Right cardiac atrium (tissue), 5 donors: ENCODE results near the gene SYTL3. TPM values are rescaled to one million over a fixed set of nuclear protein-coding genes. Genes with fewer than 3 reads are reported as not detected.
"Not testable (repeated sequence)": the region's sequence is repeated elsewhere in the genome, so short reads cannot be mapped to it uniquely, and the experiment has no call there.

ENCODE experiments used
- ATAC-seq, 2 donors: fragments of 200-7000 bp; cut with Tn5 transposase; one replicate each; pipeline versions ENCODE4 v1.8.0 to v1.9.1; 2020; ENCODE audit warnings: moderate library complexity in 2 of 2, mild to moderate bottlenecking in 1 of 2
- DNase-seq, 3 donors: peaks; one replicate each; pipeline ENCODE4 v3.0.0-alpha.2; 2020
- H3K27ac ChIP-seq: one replicate; pipeline ENCODE4 v1.5.1; 2013; ENCODE audit warnings: mild to moderate bottlenecking, low read length, control low read depth, moderate library complexity
- H3K27me3 ChIP-seq: one replicate; pipeline ENCODE4 v1.6.1; 2013; ENCODE audit not compliant: control insufficient read depth, insufficient read depth
- H3K4me1 ChIP-seq: one replicate; pipeline ENCODE4 v1.6.1; 2013; ENCODE audit warnings: low read length; ENCODE audit not compliant: control insufficient read depth, insufficient read depth
- H3K4me3 ChIP-seq: one replicate; pipeline ENCODE4 v1.5.1; 2013; ENCODE audit warnings: low read length, control low read depth
- H3K9me3 ChIP-seq: one replicate; pipeline ENCODE4 v1.6.1; 2013; ENCODE audit warnings: low read length; ENCODE audit not compliant: control insufficient read depth
- WGBS: extraction: QIAGEN DNeasy Blood & Tissue Kit; methylation state at CpG from one replicate; pipeline ENCODE4 v1.1.7; 2013; 5-methylcytosine and 5-hydroxymethylcytosine counted together
- intact Hi-C, 4 donors: fragments of 100-400 bp; cut with DNase I; formaldehyde crosslinking; loops; one replicate each; pipeline versions ENCODE4 v1.11.0 to v1.14.0; 2022 to 2023
- polyA plus RNA-seq: library from polyadenylated mRNA; stranded (reverse); fragments of 200-250 nt; gene quantifications from one replicate; pipeline ENCODE4 v1.2.3, GENCODE V29; 2013
- total RNA-seq, 4 donors: library from RNA; stranded (reverse); fragmentation: NEBNext Ultra II Directional; extraction: Animal tissue kit (Norgen Biotek cat#: 25700); gene quantifications; one replicate each; pipeline ENCODE4 v1.2.1, GENCODE V29; 2021
- donor health status: healthy with polysubstance abuse.
- donor health status: DM: no; HTN: yes; CAD: no.
- donor health status: DM: no; HTN: no; CAD: no.
- donor health status: DM: no; HTN: yes; CAD: no; lungs with severe emphysema.
- donor health status: DM: yes; HTN: yes; CAD: no.

Gene SYTL3
- total and polyA plus RNA-seq, 5 donors: 5.0 to 10.4 (median 9.7) TPM

- H3K27me3 ChIP-seq: no peaks in the 10 kb centered on the region
- 50% methylated on average over 10 of the region's 10 CpGs for WGBS
- peak overlapping the region; percentile 23 for H3K27ac ChIP-seq
- ATAC-seq: peak in 1 of 2 donors; percentile 32
- intact Hi-C loops: no loop called here
- H3K9me3 ChIP-seq: no peaks in the 10 kb centered on the region
- H3K4me1 ChIP-seq: peaks cover 2% of the 10 kb centered on the region
- no peak overlapping the region for H3K4me3 ChIP-seq
- DNase-seq: no peak
Observed at GRCh38 chr6:158654960-158655489, 5.2 kb downstream of the SYTL3 start.

- Histone ChIP-seq H3K27me3 (no peaks in the 10 kb centered on the region), H3K4me1 (peaks cover 2% of the 10 kb centered on the region), H3K9me3 (no peaks in the 10 kb centered on the region), H3K4me3 (no peak overlapping the region), H3K27ac (no peak overlapping the region)
- ATAC-seq: no peak
- no peak for DNase-seq
- intact Hi-C loops: no loop called here
- 88% methylated on average over 22 of the region's 22 CpGs for WGBS
Observed at GRCh38 chr6:158655569-158656450, 6.0 kb downstream of the SYTL3 start.

- WGBS: 88% methylated on average over 9 of the region's 9 CpGs
- DNase-seq, ATAC-seq, H3K4me3 ChIP-seq, H3K27me3 ChIP-seq, H3K4me1 ChIP-seq, H3K9me3 ChIP-seq, H3K27ac ChIP-seq, intact Hi-C loops: not testable (repeated sequence)
Observed at GRCh38 chr6:158656986-158657385, 7.1 kb downstream of the SYTL3 start.

GRCh38 chr6:158660333-158660754, 10.5 kb downstream of the SYTL3 start:
- Histone ChIP-seq H3K4me1 (peaks cover 2% of the 10 kb centered on the region), H3K27ac (no peak overlapping the region), H3K9me3 (no peaks in the 10 kb centered on the region), H3K27me3 (no peaks in the 10 kb centered on the region), H3K4me3 (no peak overlapping the region)
- DNase-seq (no peak), ATAC-seq (peak in 1 of 2 donors; percentile 14)
- intact Hi-C loops: no loop called here
- WGBS: 46% methylated on average over 10 of the region's 10 CpGs

- Histone ChIP-seq H3K27ac (no peak overlapping the region), H3K4me1 (peaks cover 2% of the 10 kb centered on the region), H3K4me3 (no peak overlapping the region), H3K27me3 (no peaks in the 10 kb centered on the region), H3K9me3 (no peaks in the 10 kb centered on the region)
- WGBS: 91% methylated on average over 3 of the region's 3 CpGs
- intact Hi-C loops: no loop called here
- ATAC-seq: no peak
- DNase-seq: no peak
Observed at GRCh38 chr6:158661156-158661685, 11.4 kb downstream of the SYTL3 start.

GRCh38 chr6:158662607-158662953, 12.7 kb downstream of the SYTL3 start:
- no peak for DNase-seq
- Histone ChIP-seq H3K4me3 (no peak overlapping the region), H3K9me3 (no peaks in the 10 kb centered on the region), H3K4me1 (peaks cover 2% of the 10 kb centered on the region), H3K27me3 (no peaks in the 10 kb centered on the region), H3K27ac (no peak overlapping the region)
- intact Hi-C loops: no loop called here
- no peak for ATAC-seq
- 76% methylated on average over 3 of the region's 3 CpGs for WGBS

GRCh38 chr6:158662954-158663624, 13.2 kb downstream of the SYTL3 start:
- Histone ChIP-seq H3K27me3 (no peaks in the 10 kb centered on the region), H3K4me1 (peaks cover 2% of the 10 kb centered on the region), H3K9me3 (no peaks in the 10 kb centered on the region), H3K4me3 (no peak overlapping the region), H3K27ac (no peak overlapping the region)
- intact Hi-C loops: no loop called here
- 51% methylated on average over 27 of the region's 27 CpGs for WGBS
- DNase-seq (no peak), ATAC-seq (peak; percentile 28 to 42)

- ATAC-seq: no peak
- 39% methylated on average over 11 of the region's 11 CpGs for WGBS
- intact Hi-C loops: no loop called here
- Histone ChIP-seq H3K27ac (peak overlapping the region; percentile 34), H3K27me3 (no peaks in the 10 kb centered on the region), H3K4me3 (no peak overlapping the region), H3K9me3 (no peaks in the 10 kb centered on the region), H3K4me1 (peaks cover 2% of the 10 kb centered on the region)
- DNase-seq: no peak
Observed at GRCh38 chr6:158663625-158664165, 13.8 kb downstream of the SYTL3 start.

- ATAC-seq: no peak
- intact Hi-C loops: no loop called here
- Histone ChIP-seq H3K27me3 (no peaks in the 10 kb centered on the region), H3K27ac (no peak overlapping the region), H3K9me3 (no peaks in the 10 kb centered on the region), H3K4me3 (no peak overlapping the region), H3K4me1 (peaks cover 2% of the 10 kb centered on the region)
- no peak for DNase-seq
- 96% methylated on average over 18 of the region's 18 CpGs for WGBS
Observed at GRCh38 chr6:158665332-158665731, 15.5 kb downstream of the SYTL3 start.

GRCh38 chr6:158666628-158667359, 16.9 kb downstream of the SYTL3 start:
- Histone ChIP-seq H3K4me1 (peaks cover 2% of the 10 kb centered on the region), H3K9me3 (no peaks in the 10 kb centered on the region), H3K27ac (no peak overlapping the region), H3K27me3 (no peaks in the 10 kb centered on the region), H3K4me3 (no peak overlapping the region)
- DNase-seq (no peak), ATAC-seq (peak; percentile 62 to 67)
- WGBS: 85% methylated on average over 14 of the region's 14 CpGs
- intact Hi-C loops: no loop called here
